GM19043 (cell line): ENCODE data around the gene ACKR3.

Experiments used
- ATAC-seq: cut with Tn5 transposase; IDR thresholded peaks from one replicate; pipeline ENCODE4 v1.9.1; 2021; ENCODE audit warnings: low read depth; ENCODE audit not compliant: unreplicated experiment

Gene ACKR3

GRCh38 chr2:236604575-236605344, 35.1 kb downstream of the ACKR3 start:
- ATAC-seq, result no peak

GRCh38 chr2:236605345-236605734, 35.7 kb downstream of the ACKR3 start:
- no peak for ATAC-seq

GRCh38 chr2:236606023-236606422, 36.4 kb downstream of the ACKR3 start:
- no peak for ATAC-seq

GRCh38 chr2:236607471-236608187, 38.0 kb downstream of the ACKR3 start:
- ATAC-seq, result no peak

GRCh38 chr2:236608188-236608525, 38.5 kb downstream of the ACKR3 start:
- no peak for ATAC-seq

- ATAC-seq, result no peak
These were observed 39.1 kb downstream of the ACKR3 start for GRCh38 chr2:236608710-236609109.

- no peak for ATAC-seq
These were observed 41.6 kb downstream of the ACKR3 start for GRCh38 chr2:236610991-236611821.

- no peak for ATAC-seq
These were observed 43.1 kb downstream of the ACKR3 start for GRCh38 chr2:236612737-236613136.

GRCh38 chr2:236613612-236614011, 44.0 kb downstream of the ACKR3 start:
- ATAC-seq, result no peak

- no peak for ATAC-seq
These were observed 44.9 kb downstream of the ACKR3 start for GRCh38 chr2:236614551-236614950.

- ATAC-seq, result no peak
These were observed 46.4 kb downstream of the ACKR3 start for GRCh38 chr2:236616031-236616430.

- ATAC-seq, result no peak
These were observed 47.0 kb downstream of the ACKR3 start for GRCh38 chr2:236616624-236617023.

- no peak for ATAC-seq
These were observed 47.7 kb downstream of the ACKR3 start for GRCh38 chr2:236617221-236617737.

GRCh38 chr2:236617796-236618195, 48.2 kb downstream of the ACKR3 start:
- no peak for ATAC-seq

- ATAC-seq, result no peak
These were observed 48.7 kb downstream of the ACKR3 start for GRCh38 chr2:236618370-236618769.

GRCh38 chr2:236619910-236620612, 50.4 kb downstream of the ACKR3 start:
- ATAC-seq, result no peak

- no peak for ATAC-seq
These were observed 52.2 kb downstream of the ACKR3 start for GRCh38 chr2:236621786-236622185.

- ATAC-seq, result no peak
These were observed 52.6 kb downstream of the ACKR3 start for GRCh38 chr2:236622201-236622600.

- ATAC-seq, result no peak
These were observed 53.0 kb downstream of the ACKR3 start for GRCh38 chr2:236622660-236623059.

GRCh38 chr2:236623816-236624215, 54.2 kb downstream of the ACKR3 start:
- ATAC-seq, result no peak
